ENCODE results near the gene ARMH1.

The ARMH1 gene

DNA sequence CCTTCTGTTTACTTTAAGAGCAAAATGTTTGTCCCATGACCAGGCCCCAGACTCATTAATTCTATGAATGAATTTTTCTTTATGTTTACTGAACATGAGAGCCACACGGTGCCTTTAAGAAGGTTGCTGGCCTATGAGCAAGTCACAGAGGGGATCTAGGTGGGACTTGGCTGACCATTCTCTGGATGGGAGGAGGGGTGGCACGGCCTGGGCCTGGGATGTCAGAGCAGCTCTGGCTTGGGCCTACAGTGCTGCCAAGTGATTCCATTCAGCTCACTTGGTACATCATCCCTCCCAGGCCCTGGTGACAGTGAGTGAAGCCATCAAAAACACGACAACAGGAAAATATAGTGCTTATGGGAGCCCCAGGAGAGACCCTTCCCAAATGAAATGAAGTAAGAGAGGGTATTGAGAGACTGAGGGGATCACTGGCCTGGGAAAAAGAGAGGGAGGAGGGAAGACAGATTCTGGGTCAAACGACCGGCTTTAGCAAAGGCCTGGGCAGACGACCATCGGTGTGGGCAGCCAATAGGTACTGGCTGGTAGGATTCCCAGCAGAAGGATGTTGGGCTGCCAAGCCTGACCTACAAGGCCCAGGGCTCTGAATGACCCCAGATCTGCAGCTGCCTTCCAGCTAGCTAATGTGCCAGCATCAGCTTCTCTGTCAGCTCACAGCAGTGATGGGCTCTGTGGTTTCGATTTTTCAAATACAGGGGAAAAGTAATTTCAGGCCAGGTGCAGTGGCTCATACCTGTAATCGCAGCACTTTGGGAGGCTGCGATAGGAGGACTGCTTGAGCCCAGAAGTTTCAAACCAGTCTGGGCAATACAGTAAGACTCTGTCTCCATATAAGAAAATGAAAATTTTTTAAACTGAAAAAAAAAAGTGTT lies 3.5 kb upstream of the ARMH1 start:
- no peak for DNase-seq

DNA sequence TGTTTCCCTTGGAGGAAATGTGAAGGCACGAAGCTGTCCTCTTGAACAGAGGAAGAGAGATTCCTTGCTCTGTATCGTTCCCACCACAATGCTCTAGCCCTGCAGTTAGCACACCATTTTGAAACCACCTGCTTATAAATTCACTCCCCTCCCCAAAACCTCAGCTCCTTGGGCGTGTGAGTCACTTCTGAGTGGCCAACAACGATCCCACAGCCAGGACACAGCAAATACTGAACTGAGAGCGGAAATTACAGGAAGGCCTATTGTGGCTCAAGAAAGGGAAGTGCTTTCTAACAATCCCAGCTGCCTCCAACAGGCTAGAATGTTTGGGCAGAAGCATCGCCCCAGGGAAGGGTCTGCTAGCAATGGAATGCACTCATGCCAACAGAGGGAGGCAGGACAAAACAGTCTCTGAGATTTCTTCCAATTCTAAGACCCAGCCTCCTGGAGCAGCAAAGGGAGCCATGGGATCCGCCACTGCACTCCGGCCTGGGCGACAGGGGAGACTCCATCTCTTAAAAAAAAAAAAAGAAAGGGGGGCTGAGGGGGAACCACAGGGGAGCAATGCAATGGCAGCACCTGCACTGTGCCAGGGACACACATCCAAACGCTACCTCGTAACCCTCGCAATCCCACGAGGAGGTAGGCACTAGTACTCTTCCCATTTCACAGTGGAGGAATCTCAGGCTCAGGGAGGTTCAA lies 2.1 kb upstream of the ARMH1 start:
- DNase-seq, result no peak

DNA sequence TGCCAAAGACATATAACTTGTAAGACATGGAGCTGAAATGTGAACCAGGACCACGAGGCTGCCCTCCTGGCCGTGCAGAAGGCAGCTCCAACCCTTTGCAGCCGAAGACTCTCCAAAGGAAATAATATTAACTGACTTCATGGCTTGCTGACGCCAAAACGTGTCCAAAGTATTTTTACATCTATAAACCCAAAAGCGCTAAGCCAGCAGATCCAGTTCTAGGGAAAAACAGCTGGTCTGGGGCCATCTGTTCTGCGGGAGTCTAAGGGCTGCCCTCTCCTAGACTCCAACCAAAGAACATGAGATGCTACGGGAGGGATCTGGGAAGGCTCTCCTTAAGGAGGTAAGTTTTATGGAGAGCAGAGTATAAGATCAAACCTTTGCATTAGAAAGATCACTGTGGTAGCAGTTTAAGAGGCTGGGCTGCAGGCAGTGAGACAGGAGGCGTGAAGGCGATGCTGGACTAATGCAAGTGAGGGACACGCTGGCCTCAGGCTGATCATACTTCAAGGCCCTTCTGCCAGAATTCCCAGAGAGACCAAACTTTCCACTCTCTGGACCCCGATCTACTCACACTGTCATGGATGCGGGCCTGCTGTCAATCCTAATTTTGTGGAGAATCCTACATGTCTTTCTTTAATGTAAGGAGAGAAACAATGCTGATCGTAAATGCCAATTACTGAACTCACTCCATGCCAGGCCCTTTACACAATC lies 1.4 kb upstream of the ARMH1 start:
- no peak for DNase-seq

DNA sequence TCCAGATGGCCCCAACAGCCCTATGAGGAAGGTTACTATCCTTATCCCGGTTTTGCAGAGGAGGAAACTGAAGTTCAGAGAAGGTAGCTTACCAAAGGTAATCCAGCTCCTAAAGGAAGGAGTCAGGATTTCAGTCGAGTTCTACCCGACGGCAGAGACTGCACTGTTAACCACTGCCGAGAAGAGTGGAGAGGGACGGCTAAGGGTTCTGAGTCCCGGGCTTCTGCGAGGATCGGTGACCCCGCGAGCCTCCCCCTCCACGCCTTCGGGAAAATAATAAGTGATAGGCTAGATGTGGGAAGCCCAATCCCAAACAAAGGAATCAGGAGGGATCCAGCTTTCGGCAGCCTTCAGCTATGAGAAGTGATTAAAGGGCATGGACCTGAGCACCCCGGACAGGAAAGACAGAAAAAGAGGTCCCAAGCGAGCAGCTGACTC lies 820 bp upstream of the ARMH1 start:
- DNase-seq, result no peak

GRCh38 chr1:44675186-44675585 lies 672 bp downstream of the ARMH1 start:
- no peak for DNase-seq

- no peak for DNase-seq
Observed at GRCh38 chr1:44676484-44677200, 2.1 kb downstream of the ARMH1 start.

- no peak for DNase-seq
Observed at GRCh38 chr1:44677201-44677766, 2.8 kb downstream of the ARMH1 start.

DNA sequence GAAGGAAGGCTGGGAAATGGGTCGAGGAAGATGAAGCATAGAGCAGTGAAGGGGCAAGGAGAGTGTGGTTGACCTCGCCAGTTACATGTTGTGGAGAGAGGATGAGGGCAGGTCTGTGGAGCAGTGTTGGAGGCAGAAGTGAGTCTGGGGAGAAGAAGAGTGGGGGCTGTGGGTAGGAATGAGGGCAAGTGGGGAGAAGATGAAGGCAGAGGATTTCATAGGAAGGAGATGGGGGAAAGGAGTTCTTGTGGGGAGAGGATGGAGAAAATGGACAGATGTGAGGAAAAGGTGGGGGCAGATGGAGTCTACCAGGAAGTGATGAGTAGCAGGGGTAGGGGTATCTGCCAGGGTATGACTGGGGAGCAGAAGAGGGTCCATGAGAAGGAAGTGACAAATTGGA lies 3.6 kb downstream of the ARMH1 start:
- DNase-seq, result no peak

GRCh38 chr1:44678626-44679025 lies 4.1 kb downstream of the ARMH1 start:
- DNase-seq, result no peak

- DNase-seq, result no peak
Observed at GRCh38 chr1:44679468-44679867, 5.0 kb downstream of the ARMH1 start.

DNA sequence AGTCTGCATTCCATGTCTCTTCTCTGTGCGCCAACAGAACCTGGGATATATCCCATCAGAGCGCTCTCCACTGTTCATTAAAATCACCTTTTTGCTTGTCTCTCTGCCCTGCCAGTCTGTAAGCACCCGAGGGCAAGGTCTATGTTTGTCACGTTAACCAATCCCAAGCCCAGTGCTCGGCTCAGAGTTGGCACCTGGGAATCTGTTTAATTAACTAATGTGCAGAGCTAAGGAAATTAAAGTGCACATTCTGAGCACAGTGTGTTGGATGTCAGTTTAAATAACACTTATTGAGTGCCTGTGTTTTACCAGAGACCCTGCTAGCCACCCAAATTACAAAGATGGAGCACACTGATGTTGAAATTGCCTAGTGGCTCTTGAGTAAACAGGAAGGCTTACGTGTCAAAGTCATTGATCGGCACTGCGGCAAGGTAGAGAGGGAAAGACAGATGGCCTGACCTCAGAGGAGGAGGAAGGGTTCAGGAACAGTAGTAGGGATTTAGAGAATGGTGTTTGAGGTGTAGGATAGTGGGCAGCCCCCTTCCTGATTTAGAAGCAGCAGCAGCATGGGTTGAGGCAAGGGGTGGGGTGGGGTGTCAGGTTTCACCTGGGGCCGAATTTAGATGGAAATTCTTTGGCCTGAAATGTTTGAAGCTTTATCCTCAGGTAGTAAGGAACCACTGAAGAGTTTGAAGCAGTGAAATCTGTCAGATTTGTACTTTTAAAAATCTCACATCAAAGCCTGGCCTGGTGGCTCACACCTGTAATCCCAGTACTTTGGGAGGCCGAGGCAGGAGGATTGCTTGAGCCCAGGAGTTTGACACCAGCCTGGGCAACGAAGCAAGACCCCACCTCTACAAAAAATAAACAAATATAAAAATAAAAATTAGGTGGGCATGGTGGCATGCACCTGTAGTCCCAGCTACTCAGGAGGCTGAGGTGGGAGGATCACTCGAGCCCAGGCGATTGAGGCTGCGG lies 7.7 kb downstream of the ARMH1 start:
- DNase-seq, result no peak

- no peak for DNase-seq
Observed at GRCh38 chr1:44682883-44683265, 8.4 kb downstream of the ARMH1 start.

GRCh38 chr1:44684525-44684924 lies 10.0 kb downstream of the ARMH1 start:
- no peak for DNase-seq

GRCh38 chr1:44685218-44685617 lies 10.7 kb downstream of the ARMH1 start:
- no peak for DNase-seq

DNA sequence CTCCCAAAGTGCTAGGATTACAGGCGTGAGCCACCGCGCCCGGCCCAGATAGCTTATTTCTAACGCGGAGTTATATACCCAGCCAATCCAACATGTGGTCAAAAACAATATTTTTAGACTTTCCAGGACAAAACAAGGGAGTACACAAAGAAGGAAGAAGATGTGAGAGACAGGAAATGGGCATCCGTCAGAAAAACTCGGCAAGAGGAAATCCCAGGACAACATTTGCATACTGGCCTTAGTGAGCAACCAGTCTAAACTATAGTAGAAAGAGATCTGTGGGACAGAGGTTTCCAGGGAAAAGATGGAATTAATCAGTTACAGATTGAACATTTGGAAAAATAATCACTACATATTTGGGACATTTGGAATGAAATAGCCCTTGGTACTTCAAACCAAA lies 11.4 kb downstream of the ARMH1 start:
- DNase-seq, result no peak

GRCh38 chr1:44688760-44689446 lies 14.4 kb downstream of the ARMH1 start:
- no peak for DNase-seq

- no peak for DNase-seq
Observed at GRCh38 chr1:44689447-44689765, 14.9 kb downstream of the ARMH1 start.

GRCh38 chr1:44693159-44693558 lies 18.6 kb downstream of the ARMH1 start:
- no peak for DNase-seq

DNA sequence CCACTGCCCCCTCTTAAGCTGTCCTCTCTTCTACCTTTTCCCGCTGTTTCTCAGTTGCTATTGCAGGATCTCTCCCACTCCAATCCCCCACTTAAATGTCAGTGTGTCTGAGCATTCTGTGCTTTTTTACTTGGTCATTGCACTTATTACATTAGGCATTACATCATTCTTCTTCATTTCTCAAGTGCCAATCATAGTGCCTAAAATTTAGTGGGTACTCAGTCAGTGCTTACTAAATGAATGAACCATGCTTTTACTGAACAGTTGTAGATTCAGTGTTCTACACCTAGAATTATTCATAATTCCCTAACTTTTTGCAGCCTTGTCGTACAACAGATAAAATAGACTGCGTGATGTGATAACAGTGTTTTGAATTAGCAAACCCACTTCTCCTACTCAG lies 19.4 kb downstream of the ARMH1 start:
- DNase-seq, result no peak

GRCh38 chr1:44694863-44695478 lies 20.5 kb downstream of the ARMH1 start:
- DNase-seq, result no peak

DNA sequence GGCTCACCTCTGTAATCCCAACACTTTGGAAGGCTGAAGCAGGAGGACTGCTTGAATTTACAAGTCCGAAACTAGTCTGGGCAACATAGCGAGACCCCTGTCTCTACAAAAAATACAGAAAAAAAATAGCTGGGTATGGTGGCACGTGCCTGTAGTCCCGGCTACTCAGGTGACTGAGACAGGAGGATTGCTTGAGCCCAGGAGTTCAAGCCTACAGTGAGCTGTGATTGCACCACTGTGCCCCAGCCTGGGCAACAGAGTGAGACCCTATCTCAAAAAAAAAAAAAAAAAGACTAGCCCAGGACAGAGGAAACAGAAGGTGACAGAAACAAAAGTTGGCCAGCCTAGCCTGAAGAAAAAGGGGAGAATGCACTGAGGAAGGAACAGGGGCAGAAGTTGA lies 21.2 kb downstream of the ARMH1 start:
- no peak for DNase-seq
